Left ventricle myocardium superior (tissue), 1 donor: ENCODE results near the gene SKP1. TPM values are rescaled to one million over a fixed set of nuclear protein-coding genes. Genes with fewer than 3 reads are reported as not detected.
A peak's percentile ranks its signal among the peaks of the same experiment; 100 is the strongest.

Experiments used
- ATAC-seq: fragments of 200-7000 bp; cut with Tn5 transposase; one replicate; pipeline ENCODE4 v1.9.1; 2020; ENCODE audit warnings: mild to moderate bottlenecking, moderate library complexity
- DNase-seq: peaks from one replicate; pipeline ENCODE4 v3.0.0-alpha.2; 2020
- intact Hi-C: fragments of 100-400 bp; cut with micrococcal nuclease; formaldehyde crosslinking; loops from one replicate; pipeline ENCODE4 v1.11.0; 2022
- total RNA-seq: library from RNA; stranded (reverse); fragmentation: NEBNext Ultra II Directional; extraction: Animal tissue kit (Norgen Biotek cat#: 25700); gene quantifications from one replicate; pipeline ENCODE4 v1.2.1, GENCODE V29; 2021
- donor health status: DM: no; HTN: yes; CAD: no; lungs with severe emphysema.

Gene SKP1
- total RNA-seq, 1 donor from 2014 or later = 478 TPM

- intact Hi-C loops = loop anchor here (5.0 kb wide), 1 partner anchor 105 kb away; no protein-coding TSS in a partner anchor
- DNase-seq (no peak), ATAC-seq (no peak)
Measured at GRCh38 chr5:134146651-134147518, 29.9 kb downstream of the SKP1 start.

DNA sequence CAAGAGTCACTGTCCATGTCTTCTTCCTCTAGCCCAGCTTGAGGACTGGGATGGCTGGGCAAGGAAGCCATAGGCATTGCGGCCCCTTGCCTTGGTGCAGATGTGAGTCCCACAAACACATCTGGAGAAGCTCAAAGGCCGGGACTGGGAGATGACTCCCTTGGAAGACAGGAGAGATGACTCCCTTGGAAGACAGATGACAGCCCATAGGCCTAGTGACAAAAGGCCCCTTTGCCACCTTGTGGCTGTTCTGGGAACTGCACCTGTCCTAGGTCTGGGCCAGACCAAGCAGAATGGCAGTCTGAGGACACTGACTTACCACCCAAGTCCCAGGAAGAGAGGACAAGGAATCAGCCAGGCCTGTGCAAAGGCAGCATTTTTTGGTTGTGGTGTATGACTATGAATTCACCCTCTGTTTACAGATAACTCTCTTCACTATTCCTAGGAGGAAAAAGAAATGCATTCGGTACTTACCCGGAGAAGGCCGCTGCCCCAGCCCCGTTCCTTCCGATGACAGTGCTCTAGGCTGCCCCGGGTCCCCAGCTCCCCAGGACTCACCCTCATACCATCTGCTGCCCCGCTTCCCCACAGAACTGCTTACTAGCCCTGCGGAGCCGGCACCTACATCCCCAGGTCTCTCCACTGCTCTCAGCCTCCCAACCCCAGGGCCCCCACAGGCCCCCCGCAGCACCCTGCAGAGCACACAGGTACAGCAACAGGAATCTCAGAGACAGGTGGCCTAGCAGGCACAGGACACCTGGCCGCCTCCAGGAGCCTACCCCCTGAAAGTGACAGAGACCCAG, 30.8 kb downstream of the SKP1 start:
- intact Hi-C loops = loop anchor here (5.0 kb wide), 1 partner anchor 104 kb away; no protein-coding TSS in a partner anchor
- ATAC-seq (peak; percentile 85), DNase-seq (peak; percentile 83)

- DNase-seq = no peak
- no peak for ATAC-seq
- intact Hi-C loops = loop anchor here (5.0 kb wide), 1 partner anchor 103 kb away; no protein-coding TSS in a partner anchor
Measured at GRCh38 chr5:134145041-134145757, 31.6 kb downstream of the SKP1 start.

DNA sequence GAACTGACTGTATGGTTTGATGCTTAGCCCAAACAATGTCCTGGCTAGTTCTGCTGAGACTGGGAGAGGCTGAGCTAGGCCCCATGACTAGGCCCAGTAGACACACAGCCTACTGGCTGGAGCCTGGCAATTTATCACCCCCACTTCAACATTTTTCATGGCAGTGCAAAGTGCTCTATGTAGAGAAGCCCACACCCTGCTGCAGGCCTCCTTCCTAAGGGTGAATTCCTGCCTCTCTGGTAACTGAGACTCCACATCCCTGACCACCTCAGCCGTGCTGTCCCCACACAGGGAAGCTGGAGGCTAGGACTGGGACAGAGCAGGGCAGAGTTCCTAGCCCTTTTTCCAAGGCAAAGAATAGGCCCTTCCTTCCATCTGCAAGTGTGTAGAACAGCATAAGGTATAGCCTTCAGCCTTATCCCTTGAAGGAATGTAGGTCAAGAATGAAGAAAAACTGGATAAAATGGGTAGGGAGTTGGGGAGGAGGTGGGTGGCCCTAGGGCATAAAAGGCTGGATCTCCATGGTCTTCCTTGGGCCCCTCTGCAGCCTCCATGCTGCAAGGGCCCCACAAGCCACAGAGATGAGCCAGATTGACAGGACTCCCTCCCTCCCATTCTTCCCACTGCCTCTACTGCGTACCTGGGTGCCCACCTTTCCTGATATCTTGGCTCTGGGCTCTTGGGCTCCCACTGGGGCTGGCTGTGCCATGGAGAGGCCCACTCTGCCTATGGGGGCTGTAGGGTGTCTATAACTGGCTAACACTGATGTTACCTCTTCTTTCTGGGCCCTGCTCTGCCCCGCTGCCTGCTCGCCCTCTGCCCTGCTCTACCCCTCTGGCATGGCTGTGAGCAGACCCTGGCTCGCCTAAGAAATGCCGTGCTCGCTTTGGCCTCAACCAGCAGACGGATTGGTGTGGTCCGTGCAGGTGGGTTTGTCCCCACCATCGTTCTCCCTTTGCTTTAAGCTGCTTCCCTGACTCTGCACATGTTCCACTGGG, 32.5 kb downstream of the SKP1 start:
- no peak for DNase-seq
- no peak for ATAC-seq
- intact Hi-C loops = no loop called here

DNA sequence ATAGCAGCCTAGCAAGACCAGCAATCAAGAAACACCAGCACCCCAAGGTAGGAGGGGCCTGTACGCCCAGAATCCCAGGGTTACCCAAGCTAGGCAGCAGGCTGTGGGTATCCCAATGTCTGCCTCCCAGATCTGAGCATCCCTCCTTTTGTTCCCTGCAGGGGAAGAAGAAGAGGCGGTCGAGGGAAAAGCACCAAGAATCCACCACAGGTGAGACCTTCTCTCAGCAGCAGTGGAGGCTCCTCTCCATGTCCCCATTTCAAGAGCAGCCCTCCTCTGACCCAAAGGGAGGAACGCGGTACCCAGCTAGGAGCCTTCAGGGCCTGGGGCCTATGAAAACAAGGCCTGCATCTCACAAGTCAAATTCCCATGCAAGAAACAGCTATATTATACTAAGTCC, 33.3 kb downstream of the SKP1 start:
- intact Hi-C loops = no loop called here
- DNase-seq = no peak
- ATAC-seq = no peak

DNA sequence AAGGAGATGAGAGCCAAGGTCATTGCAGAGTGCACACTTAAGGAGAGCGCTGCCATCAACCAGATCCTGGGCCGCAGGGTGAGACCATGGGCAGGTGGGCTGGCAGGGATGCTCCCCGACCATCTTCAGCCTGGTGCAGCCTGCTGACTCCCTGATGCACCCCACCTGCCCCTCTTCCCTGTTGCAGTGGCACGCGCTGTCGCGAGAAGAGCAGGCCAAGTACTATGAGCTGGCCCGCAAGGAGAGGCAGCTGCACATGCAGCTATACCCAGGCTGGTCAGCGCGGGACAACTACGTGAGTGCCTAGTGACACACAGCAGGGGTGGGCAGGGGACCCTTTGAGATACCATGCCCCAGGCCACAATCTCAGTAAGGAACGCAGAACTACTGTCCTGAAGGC, 33.9 kb downstream of the SKP1 start:
- intact Hi-C loops = no loop called here
- DNase-seq (no peak), ATAC-seq (no peak)

GRCh38 chr5:134142052-134142451, 34.7 kb downstream of the SKP1 start:
- ATAC-seq (no peak), DNase-seq (no peak)
- intact Hi-C loops = no loop called here

- ATAC-seq = no peak
- no peak for DNase-seq
- intact Hi-C loops = no loop called here
Measured at GRCh38 chr5:134141331-134142050, 35.3 kb downstream of the SKP1 start.

- ATAC-seq (peak; percentile 76), DNase-seq (peak; percentile 72)
- intact Hi-C loops = no loop called here
Measured at GRCh38 chr5:134140530-134141201, 36.1 kb downstream of the SKP1 start.

GRCh38 chr5:134139891-134140469, 36.8 kb downstream of the SKP1 start:
- no peak for DNase-seq
- no peak for ATAC-seq
- intact Hi-C loops = no loop called here

DNA sequence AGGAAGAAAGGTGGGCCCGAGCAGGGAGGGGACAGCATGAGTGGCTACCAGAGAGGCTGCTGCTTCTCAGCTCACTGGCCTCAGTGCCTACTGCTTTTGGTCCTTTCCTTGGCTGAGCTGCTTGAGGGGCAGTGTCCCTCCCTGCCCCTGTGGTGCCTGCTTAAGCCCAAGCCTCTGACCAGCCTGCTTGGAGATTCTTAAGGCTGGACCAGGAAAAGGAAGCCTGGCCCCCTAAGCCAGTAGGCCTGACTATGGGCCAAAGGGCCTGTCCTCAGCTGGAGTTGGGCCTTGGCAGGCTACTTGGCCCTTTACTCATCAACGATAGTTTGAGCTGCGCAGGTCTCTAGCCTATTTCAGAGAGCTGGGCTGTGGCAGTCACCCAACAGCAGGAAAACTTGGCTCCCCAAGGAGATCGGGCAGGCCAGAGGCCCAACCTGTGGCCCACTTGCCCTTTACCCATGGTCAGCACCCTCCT, 37.3 kb downstream of the SKP1 start:
- intact Hi-C loops = no loop called here
- ATAC-seq (peak; percentile 65), DNase-seq (no peak)

DNA sequence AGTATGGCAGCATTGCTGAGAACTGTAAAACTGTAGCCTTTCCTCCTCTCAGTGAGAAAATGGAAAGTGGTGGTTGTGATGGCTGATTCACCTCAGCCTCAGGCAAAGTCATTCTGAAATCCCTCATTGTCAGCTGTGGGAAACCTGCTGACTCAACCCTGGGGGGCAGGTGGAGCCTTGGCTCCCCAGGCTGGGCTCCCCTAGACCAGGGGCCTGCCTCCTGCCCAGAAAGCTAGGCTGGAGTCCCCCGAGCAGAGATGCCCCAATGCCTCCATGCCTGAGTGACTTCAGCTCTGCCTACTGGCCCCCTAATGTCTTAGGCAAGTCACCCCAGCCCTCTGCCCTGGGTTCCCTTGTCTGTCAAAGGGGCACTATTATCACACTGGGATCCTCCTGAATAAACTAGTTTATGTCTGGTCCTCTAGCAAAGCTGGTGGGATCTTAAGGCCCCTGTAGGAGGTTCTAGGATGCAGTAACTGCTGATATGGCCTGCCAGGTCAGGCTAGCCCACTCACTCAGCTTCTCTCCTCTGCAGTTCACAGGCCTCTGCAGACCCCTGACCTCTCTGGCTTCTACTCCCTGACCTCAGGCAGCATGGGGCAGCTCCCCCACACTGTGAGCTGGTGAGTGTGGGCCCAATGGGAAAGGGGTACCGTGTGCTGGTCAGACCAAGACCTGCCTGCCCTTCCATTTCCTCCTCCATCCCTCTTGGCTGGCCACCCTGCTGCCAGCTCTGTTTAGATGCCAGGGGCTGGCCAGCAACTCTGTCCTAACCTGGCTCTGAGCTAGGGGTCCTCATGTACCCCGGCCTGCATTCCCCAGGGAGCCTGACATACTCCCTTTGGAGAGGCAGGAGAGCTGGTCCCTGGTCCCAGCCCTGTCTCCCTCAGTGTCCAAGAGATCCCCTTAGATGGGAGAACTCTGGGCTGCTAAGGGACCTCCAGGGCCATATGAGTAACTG, 38.1 kb downstream of the SKP1 start:
- no peak for ATAC-seq
- no peak for DNase-seq
- intact Hi-C loops = no loop called here

GRCh38 chr5:134136771-134137170, 40.0 kb downstream of the SKP1 start:
- DNase-seq (no peak), ATAC-seq (no peak)
- intact Hi-C loops = no loop called here

GRCh38 chr5:134136221-134136631, 40.5 kb downstream of the SKP1 start:
- ATAC-seq (no peak), DNase-seq (no peak)
- intact Hi-C loops = no loop called here

- intact Hi-C loops = no loop called here
- DNase-seq = no peak
- ATAC-seq = no peak
Measured at GRCh38 chr5:134135091-134135655, 41.6 kb downstream of the SKP1 start.
